Measurements from ENCODE around the gene FOXJ3. TPM values are rescaled to one million over a fixed set of nuclear protein-coding genes. Genes with fewer than 3 reads are reported as not detected.

The FOXJ3 gene
- total RNA-seq, 4 donors from 2014 or later = 39.4 to 81.0 (median 56.3) TPM

- DNase-seq = no peak
- no peak for ATAC-seq
- Histone ChIP-seq H3K36me3 (peaks cover 0 to 5% of the 10 kb centered on the region in 2 donors), H3K9me3 (no peaks in the 10 kb centered on the region), H3K4me1 (no peaks in the 10 kb centered on the region), H3K4me3 (no peak overlapping the region), H3K27me3 (no peaks in the 10 kb centered on the region), H3K27ac (no peak overlapping the region)
- intact Hi-C loops (cut with DNase I; ENCODE audit: low total_unique reads) = loop anchor here (10.0 kb wide), 1 partner anchor 275 kb away; the partner anchor contains the start of genes PPCS and ZMYND12
- in situ Hi-C loops (cut with MboI; ENCODE audit: low sequenced_read_pairs in 4 of 4) = loop anchor here in 2 of 4 donors (10.0 kb wide), 2 partner anchors 145 to 605 kb away; no protein-coding TSS in a partner anchor
- TF ChIP-seq CTCF (IDR thresholded peaks at IDR 0.05 in 4 of 5, conservative IDR thresholded peaks at IDR 0.05 in 1 of 5) (no peak), POLR2A (IDR thresholded peaks at IDR 0.05) (no peak)
Observed at GRCh38 chr1:42179900-42180329, 155.1 kb downstream of the FOXJ3 start.

- Histone ChIP-seq H3K36me3 (peaks cover 0 to 5% of the 10 kb centered on the region in 2 donors), H3K4me3 (no peak overlapping the region), H3K27me3 (no peaks in the 10 kb centered on the region), H3K27ac (no peak overlapping the region), H3K9me3 (no peaks in the 10 kb centered on the region), H3K4me1 (no peaks in the 10 kb centered on the region)
- no peak for ATAC-seq
- in situ Hi-C loops (cut with MboI; ENCODE audit: low sequenced_read_pairs in 4 of 4) (loop anchor here in 2 of 4 donors (10.0 kb wide), 2 partner anchors 146 to 604 kb away; no protein-coding TSS in a partner anchor), intact Hi-C loops (cut with DNase I; ENCODE audit: low total_unique reads) (loop anchor here (10.0 kb wide), 1 partner anchor 276 kb away; the partner anchor contains the start of genes PPCS and ZMYND12)
- DNase-seq = no peak
- TF ChIP-seq CTCF (IDR thresholded peaks at IDR 0.05 in 4 of 5, conservative IDR thresholded peaks at IDR 0.05 in 1 of 5) = no peak
- no peak for TF ChIP-seq POLR2A (IDR thresholded peaks at IDR 0.05)
Observed at GRCh38 chr1:42179275-42179674, 155.8 kb downstream of the FOXJ3 start.

- no peak for DNase-seq
- H3K27me3 ChIP-seq = no peaks in the 10 kb centered on the region
- intact Hi-C loops (cut with DNase I; ENCODE audit: low total_unique reads) = loop anchor here (10.0 kb wide), 1 partner anchor 277 kb away; the partner anchor contains the start of genes PPCS and ZMYND12
- no peaks in the 10 kb centered on the region for H3K9me3 ChIP-seq
- peaks cover 0 to 5% of the 10 kb centered on the region in 2 donors for H3K36me3 ChIP-seq
- in situ Hi-C loops (cut with MboI; ENCODE audit: low sequenced_read_pairs in 4 of 4) = loop anchor here in 2 of 4 donors (10.0 kb wide), 2 partner anchors 147 to 603 kb away; no protein-coding TSS in a partner anchor
- H3K27ac ChIP-seq = no peak overlapping the region
- TF ChIP-seq CTCF (IDR thresholded peaks at IDR 0.05 in 4 of 5, conservative IDR thresholded peaks at IDR 0.05 in 1 of 5) (no peak), POLR2A (IDR thresholded peaks at IDR 0.05) (no peak)
- ATAC-seq = no peak
- H3K4me1 ChIP-seq = peaks cover 6% of the 10 kb centered on the region in 2 donors
- no peak overlapping the region for H3K4me3 ChIP-seq
Observed at GRCh38 chr1:42178249-42178648, 156.8 kb downstream of the FOXJ3 start.

- no peaks in the 10 kb centered on the region for H3K9me3 ChIP-seq
- no peak overlapping the region for H3K27ac ChIP-seq
- no peak overlapping the region for H3K4me3 ChIP-seq
- no peak for ATAC-seq
- in situ Hi-C loops (cut with MboI; ENCODE audit: low sequenced_read_pairs in 4 of 4) = loop anchor here in 2 of 4 donors (10.0 kb wide), 2 partner anchors 147 to 603 kb away; no protein-coding TSS in a partner anchor
- peaks cover 0 to 5% of the 10 kb centered on the region in 2 donors for H3K36me3 ChIP-seq
- TF ChIP-seq CTCF (IDR thresholded peaks at IDR 0.05 in 4 of 5, conservative IDR thresholded peaks at IDR 0.05 in 1 of 5) (no peak), POLR2A (IDR thresholded peaks at IDR 0.05) (no peak)
- peaks cover 13% of the 10 kb centered on the region in 2 donors for H3K4me1 ChIP-seq
- DNase-seq = no peak
- intact Hi-C loops (cut with DNase I; ENCODE audit: low total_unique reads) = loop anchor here (10.0 kb wide), 1 partner anchor 277 kb away; the partner anchor contains the start of genes PPCS and ZMYND12
- no peaks in the 10 kb centered on the region for H3K27me3 ChIP-seq
Observed at GRCh38 chr1:42177541-42177981, 157.5 kb downstream of the FOXJ3 start.
